ENCODE results near the gene SLC6A2. TPM values are rescaled to one million over a fixed set of nuclear protein-coding genes. Genes with fewer than 3 reads are reported as not detected.

Gene SLC6A2
- polyA plus RNA-seq, 4 donors: 0.12 to 0.93 (median 0.32) TPM

GRCh38 chr16:55645986-55646385 is 9.8 kb upstream of the SLC6A2 start:
- no peak for DNase-seq (ENCODE audit: low read depth in 4 of 4, low spot score in 3 of 4)

- no peak for DNase-seq (ENCODE audit: low read depth in 4 of 4, low spot score in 3 of 4)
Observed at GRCh38 chr16:55647343-55647742, 8.4 kb upstream of the SLC6A2 start.

- no peak for DNase-seq (ENCODE audit: low read depth in 4 of 4, low spot score in 3 of 4)
Observed at GRCh38 chr16:55647798-55648197, 8.0 kb upstream of the SLC6A2 start.

- no peak for DNase-seq (ENCODE audit: low read depth in 4 of 4, low spot score in 3 of 4)
Observed at GRCh38 chr16:55651841-55652824, 3.7 kb upstream of the SLC6A2 start.

DNA sequence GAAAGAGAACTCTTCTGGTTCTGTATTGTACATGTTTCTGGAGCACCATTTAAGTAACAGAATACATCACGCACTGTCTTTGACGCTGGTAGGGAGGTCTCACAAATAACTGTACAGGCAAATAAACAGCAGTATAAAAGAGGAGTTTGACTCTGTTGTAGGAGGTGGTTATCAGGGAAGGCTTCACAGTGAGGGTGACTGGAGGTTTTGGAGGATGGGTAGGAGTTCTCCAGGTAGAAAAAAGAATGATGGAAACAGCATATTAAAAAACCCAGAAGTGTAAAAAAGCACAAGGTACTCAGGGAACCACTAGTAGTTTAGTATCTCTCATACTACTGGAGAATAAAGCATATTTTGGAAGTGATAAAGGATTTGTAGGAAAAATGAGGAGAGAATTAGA is 2.7 kb upstream of the SLC6A2 start:
- no peak for DNase-seq (ENCODE audit: low read depth in 4 of 4, low spot score in 3 of 4)

- no peak for DNase-seq (ENCODE audit: low read depth in 4 of 4, low spot score in 3 of 4)
Observed at GRCh38 chr16:55655381-55655896, 349 bp upstream of the SLC6A2 start.

DNA sequence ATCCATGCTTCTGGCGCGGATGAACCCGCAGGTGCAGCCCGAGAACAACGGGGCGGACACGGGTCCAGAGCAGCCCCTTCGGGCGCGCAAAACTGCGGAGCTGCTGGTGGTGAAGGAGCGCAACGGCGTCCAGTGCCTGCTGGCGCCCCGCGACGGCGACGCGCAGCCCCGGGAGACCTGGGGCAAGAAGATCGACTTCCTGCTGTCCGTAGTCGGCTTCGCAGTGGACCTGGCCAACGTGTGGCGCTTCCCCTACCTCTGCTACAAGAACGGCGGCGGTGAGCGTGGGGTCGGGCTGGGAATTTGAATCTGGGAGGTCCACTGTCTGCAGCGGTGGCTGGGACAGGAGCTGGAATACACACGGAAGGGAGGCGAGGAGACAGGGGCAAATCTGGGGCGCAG is 904 bp downstream of the SLC6A2 start:
- no peak for DNase-seq (ENCODE audit: low read depth in 4 of 4, low spot score in 3 of 4)

- DNase-seq (ENCODE audit: low read depth in 4 of 4, low spot score in 3 of 4): no peak
Observed at GRCh38 chr16:55657616-55658015, 1.8 kb downstream of the SLC6A2 start.

DNA sequence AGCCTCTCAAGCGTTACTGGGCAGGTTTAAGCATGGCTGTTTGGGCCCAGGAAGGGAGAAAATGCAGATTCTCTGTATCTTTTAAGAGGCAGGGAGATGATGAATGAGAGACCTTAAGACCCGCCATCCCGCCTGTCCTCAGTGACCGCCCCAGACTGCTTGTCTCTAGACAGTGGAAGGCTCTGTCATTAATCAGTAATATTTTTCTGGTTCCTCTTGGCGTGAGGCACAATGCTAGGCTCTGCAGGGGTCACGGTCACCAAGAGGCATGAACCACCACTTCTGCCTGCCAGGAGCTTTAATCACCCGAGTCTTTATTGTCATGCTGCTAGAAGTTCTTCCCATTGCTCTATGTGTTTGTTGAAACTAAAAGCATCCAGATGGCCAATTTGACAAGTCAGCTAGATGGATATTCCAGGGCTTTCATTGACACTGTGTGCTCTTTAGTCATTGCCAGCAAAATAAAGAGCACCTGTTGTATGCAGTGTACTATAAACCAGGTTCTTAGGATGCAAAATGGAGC is 3.2 kb downstream of the SLC6A2 start:
- DNase-seq (ENCODE audit: low read depth in 4 of 4, low spot score in 3 of 4): no peak

- DNase-seq (ENCODE audit: low read depth in 4 of 4, low spot score in 3 of 4): no peak
Observed at GRCh38 chr16:55660026-55660425, 4.2 kb downstream of the SLC6A2 start.

DNA sequence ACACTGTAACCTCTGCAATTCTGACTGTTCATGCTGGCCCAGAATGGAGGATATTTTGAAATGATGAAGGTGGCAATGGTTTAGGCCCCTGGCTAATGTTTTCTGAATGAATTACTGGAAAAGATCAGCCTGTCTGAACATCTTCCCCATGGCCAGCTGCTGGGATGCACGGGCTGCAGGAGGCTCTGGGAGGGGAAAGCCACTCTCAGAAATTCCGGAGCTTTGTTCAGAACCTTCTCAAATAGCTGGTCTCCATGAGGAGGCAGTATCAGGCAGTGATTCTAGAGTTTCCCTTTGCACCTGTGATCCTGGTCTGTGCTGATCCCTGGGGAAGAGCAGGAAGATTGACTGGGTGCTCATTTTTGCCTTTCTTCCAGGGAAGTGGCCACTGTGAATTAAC is 5.0 kb downstream of the SLC6A2 start:
- DNase-seq (ENCODE audit: low read depth in 4 of 4, low spot score in 3 of 4): no peak

DNA sequence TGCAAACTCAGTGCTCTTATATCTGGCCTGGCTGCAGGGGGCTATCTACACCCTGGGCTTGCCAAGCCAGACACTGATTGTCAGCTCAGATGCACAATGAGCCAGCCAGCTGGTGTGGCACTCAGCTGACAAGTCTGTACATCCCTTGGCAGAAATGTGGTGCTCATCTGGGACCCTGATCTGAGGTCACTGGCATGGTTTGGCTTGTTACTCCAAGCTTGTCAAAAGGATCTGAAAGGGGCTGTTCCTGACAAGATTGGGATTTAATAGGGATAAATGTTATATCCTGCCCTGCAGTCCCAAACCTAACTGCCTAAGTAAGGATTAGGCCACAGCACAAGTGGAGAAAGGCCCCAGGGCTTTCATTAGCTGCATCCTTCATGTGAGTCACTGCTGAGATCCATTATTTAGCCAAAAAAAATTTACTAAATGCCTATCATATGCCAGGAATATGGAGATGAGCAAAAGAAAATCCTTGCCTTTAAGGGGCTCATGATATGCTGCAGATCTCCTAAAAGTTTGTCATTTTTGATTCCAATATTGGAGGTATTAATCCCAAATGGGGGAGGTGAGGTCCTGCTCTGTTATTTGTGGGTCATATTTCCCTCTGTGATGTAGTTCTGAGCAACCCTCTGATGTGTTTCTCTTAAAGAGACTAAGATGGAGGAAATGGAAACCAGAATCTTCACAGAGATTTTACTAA is 6.3 kb downstream of the SLC6A2 start:
- no peak for DNase-seq (ENCODE audit: low read depth in 4 of 4, low spot score in 3 of 4)

- DNase-seq (ENCODE audit: low read depth in 4 of 4, low spot score in 3 of 4): peak in 2 of 4 donors; percentile 50 to 54
Observed at GRCh38 chr16:55662644-55663031, 6.8 kb downstream of the SLC6A2 start.

GRCh38 chr16:55663225-55663624 is 7.4 kb downstream of the SLC6A2 start:
- DNase-seq (ENCODE audit: low read depth in 4 of 4, low spot score in 3 of 4): no peak

- DNase-seq (ENCODE audit: low read depth in 4 of 4, low spot score in 3 of 4): no peak
Observed at GRCh38 chr16:55663765-55664677, 8.2 kb downstream of the SLC6A2 start.

GRCh38 chr16:55664786-55665407 is 9.1 kb downstream of the SLC6A2 start:
- DNase-seq (ENCODE audit: low read depth in 4 of 4, low spot score in 3 of 4): no peak

DNA sequence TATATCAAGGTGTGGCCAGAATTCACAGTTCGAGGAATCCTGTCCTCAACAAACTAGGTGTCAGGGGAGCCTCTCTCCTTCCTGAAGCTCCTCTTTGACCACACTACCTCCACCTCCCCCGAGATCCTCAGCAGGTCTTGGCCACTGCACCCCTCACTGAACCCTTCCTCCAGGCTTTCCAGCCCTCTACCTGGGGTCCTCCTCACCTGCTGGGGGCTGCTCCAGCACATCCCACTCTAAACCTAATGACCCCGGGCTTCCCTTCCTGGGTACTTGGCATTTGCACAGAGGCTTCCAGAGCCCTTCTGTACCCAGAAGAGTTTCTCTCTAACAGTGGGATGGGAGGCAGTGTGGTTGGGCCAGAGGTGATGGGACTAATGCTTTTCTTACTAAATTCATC is 9.7 kb downstream of the SLC6A2 start:
- no peak for DNase-seq (ENCODE audit: low read depth in 4 of 4, low spot score in 3 of 4)

DNA sequence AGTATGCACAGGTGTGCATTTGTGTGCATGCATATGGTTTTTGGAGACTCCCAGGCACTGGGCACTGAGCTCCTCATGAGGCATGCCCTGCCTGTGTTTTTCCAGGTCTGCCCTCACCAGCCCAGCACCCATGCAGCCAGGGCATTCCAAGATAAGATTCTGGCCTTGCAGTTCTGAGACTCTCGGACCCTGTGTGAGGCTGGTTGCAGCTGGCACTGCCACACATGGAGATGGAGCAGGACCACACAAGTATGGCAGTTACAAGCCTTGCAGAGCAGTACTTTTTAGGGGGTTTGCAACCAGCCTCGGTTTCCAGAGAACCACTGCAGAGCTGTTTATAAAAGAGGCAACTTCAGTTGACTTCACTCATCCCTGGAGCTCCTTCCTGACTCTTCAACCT is 10.2 kb downstream of the SLC6A2 start:
- no peak for DNase-seq (ENCODE audit: low read depth in 4 of 4, low spot score in 3 of 4)

DNA sequence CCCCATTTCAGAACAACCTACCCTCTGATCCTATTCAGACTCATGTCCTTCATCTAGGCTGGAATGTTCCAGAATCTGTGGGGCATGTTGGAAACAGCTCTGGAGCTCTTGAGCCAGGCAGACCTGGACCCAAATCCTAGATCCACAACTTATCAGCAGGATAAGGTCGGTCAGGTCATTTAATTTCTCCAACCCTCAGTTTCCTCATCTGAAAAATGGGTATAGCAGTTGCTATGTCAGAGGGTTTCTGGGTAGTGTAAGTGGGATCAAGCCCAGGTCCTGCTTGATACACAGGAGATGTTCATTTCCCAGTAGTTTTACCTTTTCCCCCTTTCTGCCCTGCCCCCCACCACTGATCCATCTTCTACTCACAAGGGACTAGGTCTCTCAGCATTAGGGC is 12.0 kb downstream of the SLC6A2 start:
- no peak for DNase-seq (ENCODE audit: low read depth in 4 of 4, low spot score in 3 of 4)

Measured in right renal pelvis (tissue), 4 donors.